Posterior vena cava (tissue), 2 donors: Measurements from ENCODE around the gene PDE4D. TPM values are rescaled to one million over a fixed set of nuclear protein-coding genes. Genes with fewer than 3 reads are reported as not detected.

Experiments used
- DNase-seq: peaks from one replicate; pipeline ENCODE4 v3.0.0-alpha.2; 2020; ENCODE audit warnings: low spot score
- intact Hi-C, 2 donors: fragments of 100-400 bp; cut with DNase I; formaldehyde crosslinking; loops; one replicate each; pipeline versions ENCODE4 v1.14.1 to v1.14.2; 2022 to 2023
- total RNA-seq, 2 donors: library from RNA; stranded (reverse); fragmentation: NEBNext Ultra II Directional; extraction: Animal tissue kit (Norgen Biotek cat#: 25700); gene quantifications; one replicate each; pipeline ENCODE4 v1.2.1, GENCODE V29; 2021
- donor health status: DM: yes; HTN: yes; CAD: no.
- donor health status: DM: yes; HTN: yes; CAD: no.

PDE4D gene
- total RNA-seq, 2 donors from 2014 or later, result 72.4 to 106 TPM

GRCh38 chr5:59168067-59168466 lies 725.5 kb downstream of the PDE4D start:
- no peak for DNase-seq
- intact Hi-C loops, result no loop called here

DNA sequence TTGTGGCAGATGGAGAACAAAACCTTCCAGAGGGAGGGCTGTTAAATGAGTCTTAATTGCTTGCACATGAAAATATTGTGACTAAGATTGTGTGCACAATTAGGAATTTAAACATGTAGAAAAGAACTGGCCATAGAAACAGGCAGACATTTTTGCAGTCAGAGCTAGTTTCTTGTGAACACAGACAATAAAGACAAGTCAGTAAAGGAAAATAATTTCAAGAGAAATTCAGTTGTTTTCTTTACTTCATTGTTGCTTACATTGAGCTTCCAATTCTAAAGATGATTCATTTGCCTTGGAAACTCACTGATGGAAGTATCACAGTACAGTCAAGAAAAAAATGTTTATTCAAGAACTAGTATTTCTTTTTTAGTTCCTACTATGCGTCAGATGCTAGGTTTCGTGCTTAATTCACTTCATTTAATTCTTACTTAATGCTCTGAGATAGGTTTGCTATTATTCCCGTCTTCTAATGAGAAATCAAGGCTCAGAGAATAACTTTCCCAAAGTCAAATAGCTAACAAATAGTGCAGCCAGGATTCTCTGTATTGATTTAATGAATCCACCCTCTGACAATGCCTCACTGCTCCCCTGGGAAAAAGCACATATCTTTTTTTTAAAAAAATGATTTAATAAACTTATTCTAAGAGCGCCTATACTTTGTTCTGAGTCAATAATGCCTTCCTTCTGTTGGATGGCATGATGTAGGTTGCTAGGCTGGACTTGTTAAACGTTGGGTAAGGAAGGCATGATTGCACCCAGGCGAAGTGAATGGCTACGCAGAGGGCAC lies 729.3 kb downstream of the PDE4D start:
- intact Hi-C loops, result no loop called here
- no peak for DNase-seq

DNA sequence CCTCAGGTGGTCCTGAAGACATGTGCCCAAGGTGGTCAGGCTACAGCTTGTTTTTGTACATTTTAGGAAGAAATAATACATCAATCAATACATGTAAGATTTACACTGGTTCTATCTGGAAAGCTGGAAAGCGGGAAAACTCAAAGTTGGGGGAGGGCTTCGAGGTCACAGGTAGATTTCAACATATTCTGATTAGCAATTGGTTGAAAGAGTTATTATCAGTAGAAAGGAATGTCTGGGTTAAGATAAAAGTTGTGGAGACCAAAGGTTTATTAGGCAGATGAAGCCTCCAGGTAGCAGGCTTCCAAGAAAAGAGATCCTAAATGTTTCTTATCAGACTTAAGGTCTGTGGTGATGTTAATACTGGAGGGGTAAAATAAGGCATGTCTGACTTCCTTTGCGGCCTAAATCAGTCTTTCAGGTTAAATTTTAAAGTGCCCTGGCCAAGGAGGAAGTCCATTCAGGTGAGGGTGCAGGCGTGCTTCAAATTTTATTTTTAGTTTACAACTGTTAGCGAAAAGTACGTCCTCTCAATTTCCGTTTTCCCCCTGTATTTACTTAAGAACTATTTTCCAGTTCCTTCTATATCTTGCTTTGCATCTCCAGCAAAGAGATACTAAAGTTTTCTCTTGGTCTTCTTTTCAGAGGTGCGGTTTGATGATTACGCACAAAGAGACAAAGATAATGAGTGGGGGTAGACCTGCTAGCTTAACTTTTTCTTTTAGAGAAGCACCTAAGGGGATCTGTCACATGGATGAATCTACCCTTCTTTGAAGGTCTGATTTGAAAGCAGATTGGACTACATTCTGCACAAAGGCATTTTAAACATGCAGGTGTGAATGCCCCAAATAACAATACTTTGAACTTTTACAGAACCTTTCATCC lies 732.1 kb downstream of the PDE4D start:
- intact Hi-C loops, result no loop called here
- no peak for DNase-seq

- DNase-seq, result no peak
- intact Hi-C loops, result no loop called here
Measured at GRCh38 chr5:59158637-59159391, 734.7 kb downstream of the PDE4D start.

GRCh38 chr5:59158165-59158564 lies 735.4 kb downstream of the PDE4D start:
- no peak for DNase-seq
- intact Hi-C loops, result no loop called here

DNA sequence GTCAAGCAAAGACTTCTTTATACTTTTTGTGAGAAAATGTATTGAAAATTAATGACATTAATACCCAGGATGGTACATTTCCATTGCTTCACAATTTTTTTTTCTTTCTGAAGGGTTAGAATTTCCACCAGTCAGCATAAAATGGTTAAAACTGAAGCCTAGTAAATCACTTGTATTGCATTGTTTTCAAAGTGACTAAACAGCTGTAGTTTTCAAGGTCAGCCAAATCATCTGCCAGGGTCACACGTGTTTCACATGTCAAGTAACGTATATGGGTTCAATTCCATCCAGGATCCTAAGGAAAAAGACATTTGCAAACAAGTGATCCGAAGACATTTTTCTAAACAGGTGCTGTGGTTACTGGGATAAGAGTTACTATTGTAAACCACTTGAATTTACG lies 736.5 kb downstream of the PDE4D start:
- intact Hi-C loops, result no loop called here

GRCh38 chr5:59152701-59153245 lies 740.8 kb downstream of the PDE4D start:
- DNase-seq, result no peak

More for the DNA sequence above, 736.5 kb downstream of the PDE4D start:
- DNase-seq, result no peak

GRCh38 chr5:59151162-59151889 lies 742.2 kb downstream of the PDE4D start:
- DNase-seq, result no peak

More at GRCh38 chr5:59152701-59153245, 740.8 kb downstream of the PDE4D start:
- intact Hi-C loops, result no loop called here

DNA sequence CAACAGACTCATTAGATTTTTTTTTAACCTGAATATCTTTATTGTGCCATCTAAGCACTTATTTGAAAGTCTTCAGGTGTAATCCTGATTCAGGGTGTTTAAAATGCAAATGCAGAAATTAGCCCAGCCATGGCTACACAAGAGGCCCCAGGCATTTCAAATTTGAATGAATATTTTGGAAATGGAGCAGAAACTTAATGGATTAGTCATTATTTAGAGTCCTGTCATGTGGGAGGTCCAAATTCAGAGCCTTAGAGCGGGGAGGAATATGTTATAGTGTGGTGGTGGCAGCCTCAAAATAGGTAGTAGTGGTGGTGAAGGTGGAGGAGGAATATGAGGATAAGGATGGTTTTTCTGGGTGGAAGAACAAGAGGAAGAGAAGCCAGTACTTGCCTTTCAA lies 743.7 kb downstream of the PDE4D start:
- DNase-seq, result no peak
- intact Hi-C loops, result no loop called here

More at GRCh38 chr5:59151162-59151889, 742.2 kb downstream of the PDE4D start:
- intact Hi-C loops, result no loop called here

GRCh38 chr5:59149271-59149670 lies 744.3 kb downstream of the PDE4D start:
- intact Hi-C loops, result no loop called here

DNA sequence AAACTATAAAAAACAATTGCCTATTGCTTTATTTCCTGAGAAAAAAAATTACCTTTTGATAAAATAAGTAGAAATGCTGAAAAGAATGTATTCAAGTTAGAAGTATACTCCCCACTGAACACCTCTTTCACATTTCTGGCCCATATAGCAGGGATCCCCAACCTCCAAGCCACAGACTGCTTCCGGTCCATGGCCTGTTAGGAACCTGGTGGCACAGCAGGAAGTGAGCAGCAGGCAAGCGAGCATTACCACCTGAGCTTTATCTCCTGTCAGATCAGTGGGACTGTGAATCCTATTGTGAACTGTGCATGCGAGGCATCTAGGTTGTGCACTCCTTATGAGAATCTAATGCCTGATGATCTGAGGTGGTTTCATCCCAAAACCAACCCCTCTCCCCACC lies 746.8 kb downstream of the PDE4D start:
- intact Hi-C loops, result no loop called here
- no peak for DNase-seq

More at GRCh38 chr5:59149271-59149670, 744.3 kb downstream of the PDE4D start:
- no peak for DNase-seq

DNA sequence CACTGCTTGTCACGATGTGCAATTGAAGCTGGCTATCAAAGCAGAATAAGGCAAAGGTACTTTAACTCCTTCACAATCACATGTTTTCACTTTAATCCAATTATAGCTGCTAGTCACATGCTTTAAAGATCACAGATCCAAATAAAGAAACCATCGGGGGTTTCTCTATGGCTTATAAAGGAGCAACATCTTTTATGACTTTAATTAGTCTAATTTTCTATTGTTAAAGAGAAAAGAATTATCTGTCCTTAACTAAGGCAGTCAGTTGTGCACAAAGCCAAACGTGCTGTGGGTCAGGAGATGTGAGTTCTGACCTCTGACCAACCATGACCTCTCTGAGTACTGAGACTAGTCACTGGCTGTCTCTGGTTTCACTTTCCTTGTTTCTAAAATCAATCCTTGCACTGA lies 749.6 kb downstream of the PDE4D start:
- no peak for DNase-seq
- intact Hi-C loops, result no loop called here

GRCh38 chr5:59142927-59143326 lies 750.6 kb downstream of the PDE4D start:
- DNase-seq, result no peak
- intact Hi-C loops, result no loop called here

- no peak for DNase-seq
- intact Hi-C loops, result no loop called here
Measured at GRCh38 chr5:59142138-59142537, 751.4 kb downstream of the PDE4D start.

GRCh38 chr5:59140133-59140532 lies 753.4 kb downstream of the PDE4D start:
- intact Hi-C loops, result no loop called here
- DNase-seq, result no peak

GRCh38 chr5:59139695-59140094 lies 753.8 kb downstream of the PDE4D start:
- intact Hi-C loops, result no loop called here
- DNase-seq, result no peak

DNA sequence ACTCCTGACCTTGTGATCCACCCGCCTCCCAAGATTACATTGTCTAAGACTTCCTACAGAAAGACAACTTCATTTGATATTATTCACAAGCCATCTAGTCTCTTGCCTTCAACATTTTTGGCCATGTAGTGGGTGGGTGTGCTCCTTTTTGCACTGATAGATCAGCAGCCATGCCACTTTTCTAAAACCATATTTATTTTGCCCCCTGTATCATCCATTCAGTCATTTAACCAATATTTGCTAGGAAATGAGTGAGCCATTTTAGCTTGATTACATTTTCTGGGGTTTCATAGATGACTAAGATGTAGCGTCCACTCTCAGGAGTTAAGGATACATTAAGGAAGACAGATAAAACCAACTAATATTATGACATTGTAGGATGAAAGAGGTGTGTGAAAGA lies 755.0 kb downstream of the PDE4D start:
- intact Hi-C loops, result no loop called here
- DNase-seq, result no peak

GRCh38 chr5:59137846-59138245 lies 755.7 kb downstream of the PDE4D start:
- DNase-seq, result no peak
- intact Hi-C loops, result no loop called here

DNA sequence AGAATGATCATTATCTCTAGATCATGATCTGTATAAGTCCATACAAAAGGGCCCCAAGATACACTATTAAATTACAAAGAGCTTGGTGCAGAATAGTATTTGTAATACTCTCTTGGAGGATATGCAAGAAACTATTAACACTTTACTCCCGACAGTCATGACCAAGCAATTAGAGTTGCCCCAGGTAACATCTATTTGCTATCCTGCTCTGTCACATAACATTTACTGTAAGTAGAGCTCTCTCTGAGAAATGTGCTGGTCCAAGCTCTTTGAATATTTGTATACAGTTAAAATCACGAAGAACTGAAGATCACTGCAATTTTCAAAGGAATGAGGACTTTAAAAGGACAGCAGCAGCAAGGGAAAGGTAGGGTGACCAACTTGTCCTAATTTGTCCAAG lies 757.0 kb downstream of the PDE4D start:
- intact Hi-C loops, result no loop called here
- DNase-seq, result no peak
